Measurements from ENCODE around the gene IRF2BP1. TPM values are rescaled to one million over a fixed set of nuclear protein-coding genes. Genes with fewer than 3 reads are reported as not detected.

The IRF2BP1 gene
- total RNA-seq (10 to 100 TPM; 21.0 to 21.6 TPM), total RNA-seq (13.2 to 62.1 (median 29.8) reads per million in 172 experiments)
- 22.0 TPM for polyA plus RNA-seq (2013, experiment 1 of 2)
- polyA plus RNA-seq (2013, experiment 2 of 2) = 19.6 TPM

DNA sequence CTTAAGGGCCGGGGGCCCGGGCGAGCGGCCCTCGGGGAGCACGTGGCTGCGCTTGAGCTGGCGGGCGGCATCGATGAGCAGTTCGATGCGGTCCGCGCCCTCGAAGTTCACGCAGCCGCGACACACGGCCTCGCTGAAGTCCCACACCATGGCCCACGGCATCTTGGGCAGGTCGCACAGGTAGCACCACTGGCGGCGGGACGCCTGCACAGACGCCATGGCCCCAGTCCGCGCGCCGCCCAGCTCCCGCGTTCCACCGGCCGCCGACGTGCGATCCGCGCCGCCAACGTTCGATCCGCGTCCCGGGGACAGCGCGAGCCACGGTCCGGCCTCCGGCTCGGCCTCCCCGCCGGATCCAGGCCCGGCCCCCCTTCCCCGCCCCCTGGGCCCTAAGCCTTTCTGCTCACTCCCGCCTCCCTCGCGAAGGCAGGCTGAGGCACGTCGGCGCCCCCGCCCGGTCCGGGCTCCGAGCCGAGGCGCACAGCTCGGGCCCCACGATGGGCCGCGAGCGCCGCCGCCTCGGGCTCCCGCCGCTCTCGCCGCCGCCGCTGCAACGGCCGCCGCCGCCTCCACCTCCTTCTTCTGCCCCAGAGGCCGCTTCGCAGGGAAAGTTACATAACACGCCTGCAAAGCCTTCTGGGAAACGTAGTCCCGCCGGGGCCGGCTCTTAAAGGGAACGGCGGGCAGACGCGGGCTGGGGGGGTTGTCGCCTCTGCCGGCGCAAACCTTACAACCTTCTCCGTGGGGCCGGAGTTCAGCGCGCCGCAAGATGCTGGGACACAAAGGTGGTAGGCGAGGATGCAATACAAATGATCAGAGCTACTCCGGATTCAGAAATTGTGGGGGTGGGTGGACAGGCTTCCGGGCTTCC, at the start of gene IRF2BP1:
IRF2BP1 (minus strand) TSS at position 586 of the 871 bp plus-strand sequence; CDS start at position 219, 367 bp downstream.
- H3K4me1 ChIP-seq (ENCODE audit: insufficient read depth, low read length) = peaks cover 46% of the 10 kb centered on the region
- no peaks in the 10 kb centered on the region for H3K9me3 ChIP-seq (ENCODE audit: control insufficient read depth in 1 of 2, insufficient read depth in 1 of 2, low read length in 2 of 2)
- ChIA-PET CTCF (interaction anchor here (0.6 to 2.9 kb wide), 5 partner anchors 17 to 1463 kb away, joined by 3 to 12 read pairs (median 4); partner anchors contain the start of genes DHX34, FOXA3, MYPOP and SYMPK), POLR2A (interaction anchor here (0.7 to 2.8 kb wide), 7 partner anchors 16 to 169 kb away, joined by 3 to 44 read pairs (median 5); partner anchors contain the start of genes CCDC61, FBXO46, FOXA3 and MYPOP)
- no peaks in the 10 kb centered on the region for H3K9me3 Mint-ChIP-seq
- ATAC-seq (ENCODE audit: poor library complexity) (peak; percentile 69), DNase-seq (peak; percentile 80 to 95 (median 86))
- H3K27me3 ChIP-seq (ENCODE audit: control insufficient read depth in 1 of 2, insufficient read depth in 2 of 2, low read length in 2 of 2) = no peaks in the 10 kb centered on the region
- peaks cover 24% of the 10 kb centered on the region for H3K36me3 Mint-ChIP-seq (ENCODE audit: low read depth)
- intact Hi-C loops (cut with DNase I, micrococcal nuclease) = loop anchor here (1.0 to 5.0 kb wide), 8 partner anchors 17 to 1597 kb away; partner anchors contain the start of genes CCDC61 (in 2 of the 2), MYPOP (in 2 of the 2), SYMPK (in 2 of the 2) and FBXO46 (in 1 of the 2)
- H3K27ac ChIP-seq (ENCODE audit: low read depth in 1 of 2, low read length in 2 of 2) = peak within 1 kb of the TSS; percentile 82 to 87
- TF ChIP-seq CTCF (IDR thresholded peaks at IDR 0.05) = no peak
- H3K27me3 Mint-ChIP-seq = no peaks in the 10 kb centered on the region
- peaks cover 34% of the 10 kb centered on the region for H3K4me1 Mint-ChIP-seq (ENCODE audit: low read depth)
- H3K36me3 ChIP-seq (ENCODE audit: insufficient read depth, low read length) = peaks cover 5% of the 10 kb centered on the region
- peak within 1 kb of the TSS; percentile 98 for H3K4me3 Mint-ChIP-seq
- H3K27ac Mint-ChIP-seq = peak within 1 kb of the TSS; percentile 99
- H3K4me3 ChIP-seq (ENCODE audit: low read length) = peak within 1 kb of the TSS; percentile 78

DNA sequence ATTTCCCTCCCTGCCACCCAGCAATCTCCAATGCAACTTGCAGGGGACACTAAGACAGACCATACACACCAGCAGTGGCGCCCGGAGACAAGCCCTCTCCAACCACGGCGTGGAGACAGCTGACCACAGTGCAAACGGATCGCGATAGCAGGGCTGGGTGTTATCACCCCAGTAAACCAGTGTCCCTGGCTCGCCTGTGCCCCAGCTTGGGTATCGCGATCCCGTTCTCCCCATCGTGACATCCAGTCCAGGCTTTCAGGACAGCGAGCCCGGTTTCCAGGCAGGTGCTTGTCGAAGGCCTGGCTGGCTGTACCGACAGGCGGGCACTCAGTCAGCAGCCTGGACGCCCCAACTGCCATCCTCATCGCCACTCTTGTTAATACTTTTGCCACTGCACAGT, 49.3 kb upstream of the IRF2BP1 start:
- H3K36me3 Mint-ChIP-seq (ENCODE audit: low read depth) = no peaks in the 10 kb centered on the region
- CTCF ChIA-PET = no interaction called here
- no peaks in the 10 kb centered on the region for H3K4me1 Mint-ChIP-seq (ENCODE audit: low read depth)
- Histone ChIP-seq H3K27ac (ENCODE audit: low read depth in 1 of 2, low read length in 2 of 2) (no peak overlapping the region), H3K4me1 (ENCODE audit: insufficient read depth, low read length) (no peaks in the 10 kb centered on the region), H3K4me3 (ENCODE audit: low read length) (no peak overlapping the region), H3K9me3 (ENCODE audit: control insufficient read depth in 1 of 2, insufficient read depth in 1 of 2, low read length in 2 of 2) (peaks cover 0 to 4% of the 10 kb centered on the region in 2 experiments), H3K36me3 (ENCODE audit: insufficient read depth, low read length) (no peaks in the 10 kb centered on the region), H3K27me3 (ENCODE audit: control insufficient read depth in 1 of 2, insufficient read depth in 2 of 2, low read length in 2 of 2) (peaks cover 29 to 30% of the 10 kb centered on the region in 2 experiments)
- no peaks in the 10 kb centered on the region for H3K9me3 Mint-ChIP-seq
- DNase-seq (no peak), ATAC-seq (ENCODE audit: poor library complexity) (no peak)
- intact Hi-C loops (cut with DNase I, micrococcal nuclease) = no loop called here
- no peak overlapping the region for H3K4me3 Mint-ChIP-seq
- no peak overlapping the region for H3K27ac Mint-ChIP-seq
- H3K27me3 Mint-ChIP-seq = peaks cover 83% of the 10 kb centered on the region
- no peak for TF ChIP-seq CTCF (IDR thresholded peaks at IDR 0.05)
- POLR2A ChIA-PET = no interaction called here

DNA sequence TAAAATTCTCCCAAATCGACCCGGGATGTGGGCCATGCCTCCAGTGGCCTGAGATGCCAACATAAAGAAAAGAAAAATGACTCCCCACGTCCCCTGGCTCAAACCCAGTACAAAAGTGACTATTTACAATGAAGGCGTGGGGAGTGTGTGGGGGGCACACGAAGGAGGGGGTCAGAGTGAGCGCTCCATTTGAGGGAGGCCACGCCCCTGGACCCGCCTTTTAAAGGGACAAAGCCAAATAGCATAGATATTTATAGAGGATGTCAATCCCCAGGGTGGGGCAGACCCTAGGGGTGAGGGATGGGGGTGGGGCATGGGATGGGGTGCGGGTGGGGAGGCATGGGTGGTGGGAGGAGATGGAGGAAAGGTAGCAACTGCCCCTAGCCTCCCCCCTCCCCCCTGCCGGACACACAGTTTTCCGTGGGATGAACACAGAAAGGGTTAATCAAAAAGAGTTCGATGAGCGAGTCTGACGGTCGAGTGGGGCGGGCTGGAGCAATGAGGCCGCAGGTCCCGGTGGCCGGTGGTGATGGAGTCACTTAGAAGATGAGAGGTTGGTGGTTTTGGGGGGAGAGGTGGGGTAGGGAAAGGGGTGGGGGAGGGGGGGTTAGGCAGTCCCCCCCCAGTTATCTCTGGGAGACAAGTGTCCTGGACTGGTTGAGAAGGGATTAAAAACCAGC, 48.8 kb upstream of the IRF2BP1 start:
- Mint-ChIP-seq H3K27ac (no peak overlapping the region), H3K4me3 (no peak overlapping the region), H3K4me1 (ENCODE audit: low read depth) (no peaks in the 10 kb centered on the region), H3K9me3 (no peaks in the 10 kb centered on the region), H3K27me3 (peaks cover 80% of the 10 kb centered on the region), H3K36me3 (ENCODE audit: low read depth) (no peaks in the 10 kb centered on the region)
- ChIA-PET POLR2A (no interaction called here), CTCF (no interaction called here)
- DNase-seq (no peak), ATAC-seq (ENCODE audit: poor library complexity) (no peak)
- Histone ChIP-seq H3K36me3 (ENCODE audit: insufficient read depth, low read length) (no peaks in the 10 kb centered on the region), H3K27ac (ENCODE audit: low read depth in 1 of 2, low read length in 2 of 2) (no peak overlapping the region), H3K4me1 (ENCODE audit: insufficient read depth, low read length) (no peaks in the 10 kb centered on the region), H3K9me3 (ENCODE audit: control insufficient read depth in 1 of 2, insufficient read depth in 1 of 2, low read length in 2 of 2) (peaks cover 0 to 4% of the 10 kb centered on the region in 2 experiments), H3K27me3 (ENCODE audit: control insufficient read depth in 1 of 2, insufficient read depth in 2 of 2, low read length in 2 of 2) (peaks cover 27 to 30% of the 10 kb centered on the region in 2 experiments), H3K4me3 (ENCODE audit: low read length) (no peak overlapping the region)
- intact Hi-C loops (cut with DNase I, micrococcal nuclease) = no loop called here
- no peak for TF ChIP-seq CTCF (IDR thresholded peaks at IDR 0.05)

All from CD4-positive, alpha-beta T cell (primary cell).